Parathyroid adenoma (tissue), 2 donors: Measurements from ENCODE around the gene SEC31B.
A peak's percentile ranks its signal among the peaks of the same experiment; 100 is the strongest.

Source experiments
- H2AFZ ChIP-seq: fragments of 300-600 bp; sonication (generic); one replicate; pipeline ENCODE4 v1.7.0; 2017; ENCODE audit warnings: antibody characterized with exemption, mild to moderate bottlenecking
- H3K27ac ChIP-seq: fragments of 300-600 bp; sonication (generic); one replicate; pipeline ENCODE4 v1.7.0; 2017
- H3K27me3 ChIP-seq: fragments of 300-600 bp; sonication (generic); one replicate; pipeline ENCODE4 v1.7.0; 2017; ENCODE audit warnings: low read length; ENCODE audit not compliant: control insufficient read depth, insufficient read depth
- H3K36me3 ChIP-seq: fragments of 300-600 bp; sonication (generic); one replicate; pipeline ENCODE4 v1.7.0; 2017; ENCODE audit warnings: low read length; ENCODE audit not compliant: control insufficient read depth, insufficient read depth
- H3K4me1 ChIP-seq: fragments of 300-600 bp; sonication (generic); one replicate; pipeline ENCODE4 v1.7.0; 2017; ENCODE audit warnings: control low read depth
- H3K4me2 ChIP-seq: fragments of 300-600 bp; sonication (generic); one replicate; pipeline ENCODE4 v1.7.0; 2017; ENCODE audit warnings: low read length
- H3K4me3 ChIP-seq: fragments of 300-600 bp; sonication (generic); one replicate; pipeline ENCODE4 v1.7.0; 2017; ENCODE audit warnings: low read depth, low read length
- H3K79me2 ChIP-seq: fragments of 300-600 bp; sonication (generic); one replicate; pipeline ENCODE4 v1.7.0; 2017; ENCODE audit warnings: control low read depth
- H3K9ac ChIP-seq: fragments of 300-600 bp; sonication (generic); one replicate; pipeline ENCODE4 v1.7.0; 2017; ENCODE audit warnings: mild to moderate bottlenecking
- H3K9me3 ChIP-seq: fragments of 300-600 bp; sonication (generic); one replicate; pipeline ENCODE4 v1.7.0; 2017; ENCODE audit warnings: low read length; ENCODE audit not compliant: control insufficient read depth
- CTCF ChIP-seq: fragments of 300-600 bp; sonication (generic); IDR thresholded peaks from one replicate; pipeline ENCODE4 v1.7.0; 2017; ENCODE audit warnings: antibody characterized with exemption, mild to moderate bottlenecking
- donor health status: primary hyperparathyroidism.

The SEC31B gene

GRCh38 chr10:100531761-100532160, 12.1 kb upstream of the SEC31B start:
- no peak overlapping the region for H3K9ac ChIP-seq
- H2AFZ ChIP-seq, result no peak overlapping the region

GRCh38 chr10:100529475-100530298, 10.0 kb upstream of the SEC31B start, which contains the start of gene NDUFB8:
Gene NDUFB8, minus strand, starts transcription at chr10:100529871. Its CDS starts 20 bp downstream, at chr10:100529851.
- H3K79me2 ChIP-seq, result peaks cover 6% of the 10 kb centered on the region
- H3K27ac ChIP-seq, result peak within 1 kb of the TSS; percentile 64
- no peaks in the 10 kb centered on the region for H3K27me3 ChIP-seq
- H2AFZ ChIP-seq, result peak within 1 kb of the TSS; percentile 82
- peak within 1 kb of the TSS; percentile 89 for H3K4me2 ChIP-seq
- peaks cover under 1% of the 10 kb centered on the region for H3K4me1 ChIP-seq
- no peaks in the 10 kb centered on the region for H3K36me3 ChIP-seq
- peak within 1 kb of the TSS; percentile 76 for H3K4me3 ChIP-seq
- peak within 1 kb of the TSS; percentile 81 for H3K9ac ChIP-seq
- H3K9me3 ChIP-seq, result no peaks in the 10 kb centered on the region
- TF ChIP-seq CTCF, result no peak

More at GRCh38 chr10:100531761-100532160, 12.1 kb upstream of the SEC31B start:
- Histone ChIP-seq H3K36me3 (no peaks in the 10 kb centered on the region), H3K27ac (no peak overlapping the region), H3K4me1 (peaks cover 8% of the 10 kb centered on the region), H3K9me3 (no peaks in the 10 kb centered on the region), H3K4me2 (no peak overlapping the region), H3K27me3 (no peaks in the 10 kb centered on the region), H3K4me3 (no peak overlapping the region), H3K79me2 (peaks cover 11% of the 10 kb centered on the region)
- no peak for TF ChIP-seq CTCF

GRCh38 chr10:100528921-100529474, 9.3 kb upstream of the SEC31B start:
- Histone ChIP-seq H3K4me1 (no peaks in the 10 kb centered on the region), H3K27me3 (no peaks in the 10 kb centered on the region), H3K9ac (peak overlapping the region; percentile 81), H3K27ac (peak overlapping the region; percentile 64), H3K9me3 (no peaks in the 10 kb centered on the region), H3K79me2 (peaks cover 3% of the 10 kb centered on the region), H3K4me2 (peak overlapping the region; percentile 89), H3K36me3 (no peaks in the 10 kb centered on the region), H3K4me3 (peak overlapping the region; percentile 76), H2AFZ (peak overlapping the region; percentile 82)
- TF ChIP-seq CTCF, result no peak

GRCh38 chr10:100528123-100528886, 8.6 kb upstream of the SEC31B start:
- Histone ChIP-seq H3K4me1 (no peaks in the 10 kb centered on the region), H3K27ac (peak overlapping the region; percentile 64), H3K9me3 (no peaks in the 10 kb centered on the region), H3K27me3 (no peaks in the 10 kb centered on the region), H2AFZ (no peak overlapping the region), H3K36me3 (no peaks in the 10 kb centered on the region), H3K79me2 (peaks cover 3% of the 10 kb centered on the region), H3K4me2 (peak overlapping the region; percentile 89), H3K9ac (no peak overlapping the region), H3K4me3 (peak overlapping the region; percentile 76)
- no peak for TF ChIP-seq CTCF
